Stimulated activated CD4-positive, alpha-beta T cell treated with anti-CD3 and anti-CD28 coated beads, TNF-alpha, amount 100 ng/mL, for 1 hour (primary cell): ENCODE measurements around the gene ACY1.

Experiments used
- DNase-seq, 3 donors: peaks; one replicate each; pipeline ENCODE4 v3.0.0-alpha.2; 2020; ENCODE audit warnings: low read depth in 3 of 3, low spot score in 1 of 3

The ACY1 gene

GRCh38 chr3:52004163-52004787 is 20.9 kb downstream of the ACY1 start:
- DNase-seq = no peak

GRCh38 chr3:52004906-52005395 is 21.6 kb downstream of the ACY1 start:
- DNase-seq = no peak

DNA sequence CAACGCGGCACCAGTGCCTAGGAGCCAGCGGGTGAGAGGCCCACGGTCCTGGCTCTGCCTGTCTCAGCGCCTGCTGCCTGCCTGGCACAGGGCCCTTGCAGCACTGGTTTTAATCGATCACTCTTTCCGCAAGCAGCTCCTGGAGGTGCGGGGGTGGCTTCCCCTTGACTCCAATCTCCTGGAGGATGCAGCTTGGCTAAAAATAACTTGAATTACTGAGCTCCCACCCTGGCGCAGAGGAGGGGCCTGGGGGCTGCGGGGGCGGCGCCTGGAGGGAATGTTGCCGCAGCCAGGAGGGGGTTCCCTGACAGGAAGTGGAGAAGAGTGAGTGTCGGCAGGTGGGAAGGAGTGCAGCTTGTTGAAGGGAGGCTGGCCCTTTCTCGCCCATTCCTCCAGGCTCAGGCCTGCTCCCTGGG is 22.2 kb downstream of the ACY1 start:
- DNase-seq = no peak

GRCh38 chr3:52006017-52006819 is 22.9 kb downstream of the ACY1 start:
- DNase-seq = no peak

- DNase-seq = no peak
Observed at GRCh38 chr3:52006820-52007133, 23.4 kb downstream of the ACY1 start.

DNA sequence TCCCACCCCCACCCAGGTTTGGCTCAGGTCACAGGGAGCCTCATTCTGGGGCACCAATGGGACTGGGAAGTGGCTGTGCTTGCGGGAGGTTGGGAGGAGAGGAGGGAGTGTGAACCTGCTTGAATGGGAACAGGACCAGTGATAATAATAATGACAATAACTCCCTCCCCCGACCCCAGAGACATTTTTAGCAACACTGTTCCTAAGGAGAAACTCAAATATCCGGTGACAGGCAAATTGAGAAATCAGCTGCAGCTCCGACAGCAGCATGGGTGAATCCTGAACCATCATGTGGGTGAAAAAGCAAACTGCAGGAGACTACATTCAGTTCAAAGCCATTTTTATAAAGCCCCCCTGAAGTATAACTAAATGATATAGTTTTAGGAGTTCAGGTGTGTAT is 24.0 kb downstream of the ACY1 start:
- no peak for DNase-seq

- no peak for DNase-seq
Observed at GRCh38 chr3:52010431-52010830, 27.1 kb downstream of the ACY1 start.

DNA sequence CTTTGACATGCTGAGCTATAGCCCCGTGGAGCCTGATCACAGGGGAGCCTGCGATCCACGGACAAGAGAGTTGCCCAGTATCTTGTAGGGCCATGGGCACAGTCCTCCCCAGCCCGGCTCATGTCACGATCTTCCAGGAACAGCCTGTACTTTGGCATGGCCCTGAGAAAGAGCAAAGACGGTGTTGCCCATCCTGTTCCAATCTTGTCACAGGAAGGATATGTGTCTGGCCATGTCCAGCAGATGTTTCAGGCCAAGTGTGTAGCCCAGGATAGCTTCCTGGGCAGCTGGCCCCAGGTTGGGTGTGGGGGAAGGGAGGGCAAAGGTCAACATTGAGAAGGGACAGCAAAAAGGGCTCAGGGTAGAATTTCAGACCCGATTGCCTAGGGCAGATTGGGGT is 29.4 kb downstream of the ACY1 start:
- no peak for DNase-seq

DNA sequence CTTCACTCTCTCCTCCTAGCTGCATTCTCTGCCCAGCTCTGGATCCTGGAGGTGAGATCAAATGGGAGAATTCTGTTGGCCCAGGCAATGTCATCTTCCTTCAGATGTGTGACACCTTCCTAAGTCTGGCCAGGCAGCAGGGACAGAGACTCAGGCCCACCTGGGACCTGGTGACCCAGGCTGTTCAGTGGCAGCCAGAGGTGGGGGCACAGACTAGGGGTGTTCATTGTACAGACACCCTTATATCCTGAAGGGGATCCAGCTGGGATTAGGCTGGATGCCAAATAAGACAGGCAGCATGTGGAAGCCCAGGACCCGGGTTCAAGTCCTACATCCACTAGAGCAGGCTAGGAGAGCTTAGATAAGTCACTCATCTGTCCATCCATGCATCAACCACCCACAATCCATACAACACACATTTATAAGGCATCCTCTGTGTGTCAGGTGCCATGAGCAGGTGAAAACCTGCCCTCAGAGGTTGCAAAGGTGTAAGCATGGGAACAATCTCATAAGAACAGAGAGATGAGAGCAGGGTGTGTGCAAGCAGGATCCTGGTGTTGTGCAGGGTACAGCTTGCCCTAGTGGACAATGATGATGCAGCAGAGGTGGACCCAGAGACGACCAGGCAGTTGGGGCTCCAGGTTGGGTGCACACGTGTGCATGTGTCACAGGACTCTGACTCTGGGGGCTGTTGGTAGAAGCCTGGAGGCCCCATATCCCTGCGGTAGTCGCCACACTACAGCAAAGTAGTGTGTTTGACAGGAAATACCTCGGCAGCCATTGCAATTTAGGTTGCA is 30.7 kb downstream of the ACY1 start:
- DNase-seq = no peak

DNA sequence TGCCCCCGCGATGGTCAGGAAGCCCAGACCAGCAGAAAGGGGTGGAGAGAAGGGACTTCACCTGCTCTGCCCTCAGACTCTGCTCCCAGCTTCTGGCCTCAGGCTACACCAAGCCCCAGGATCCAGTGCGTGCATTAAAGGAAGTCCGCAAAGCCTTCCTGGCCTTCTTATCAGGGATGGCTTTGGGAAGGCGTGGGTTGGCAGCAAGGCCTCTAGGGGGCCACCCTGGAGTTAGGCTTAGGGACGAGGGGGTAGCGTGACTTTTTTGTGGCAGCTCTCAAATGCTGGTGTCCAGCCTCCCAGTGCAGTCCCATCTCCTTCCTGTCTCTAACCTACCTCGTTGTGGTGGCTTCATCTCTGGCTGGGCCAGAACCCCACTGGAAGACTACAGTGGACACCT is 31.3 kb downstream of the ACY1 start:
- DNase-seq = no peak

- no peak for DNase-seq
Observed at GRCh38 chr3:52015438-52016228, 32.3 kb downstream of the ACY1 start.

GRCh38 chr3:52017586-52017985 is 34.3 kb downstream of the ACY1 start:
- no peak for DNase-seq

- DNase-seq = no peak
Observed at GRCh38 chr3:52018319-52019000, 35.1 kb downstream of the ACY1 start.

GRCh38 chr3:52019352-52020080 is 36.2 kb downstream of the ACY1 start:
- no peak for DNase-seq

- DNase-seq = no peak
Observed at GRCh38 chr3:52020796-52021195, 37.5 kb downstream of the ACY1 start.

DNA sequence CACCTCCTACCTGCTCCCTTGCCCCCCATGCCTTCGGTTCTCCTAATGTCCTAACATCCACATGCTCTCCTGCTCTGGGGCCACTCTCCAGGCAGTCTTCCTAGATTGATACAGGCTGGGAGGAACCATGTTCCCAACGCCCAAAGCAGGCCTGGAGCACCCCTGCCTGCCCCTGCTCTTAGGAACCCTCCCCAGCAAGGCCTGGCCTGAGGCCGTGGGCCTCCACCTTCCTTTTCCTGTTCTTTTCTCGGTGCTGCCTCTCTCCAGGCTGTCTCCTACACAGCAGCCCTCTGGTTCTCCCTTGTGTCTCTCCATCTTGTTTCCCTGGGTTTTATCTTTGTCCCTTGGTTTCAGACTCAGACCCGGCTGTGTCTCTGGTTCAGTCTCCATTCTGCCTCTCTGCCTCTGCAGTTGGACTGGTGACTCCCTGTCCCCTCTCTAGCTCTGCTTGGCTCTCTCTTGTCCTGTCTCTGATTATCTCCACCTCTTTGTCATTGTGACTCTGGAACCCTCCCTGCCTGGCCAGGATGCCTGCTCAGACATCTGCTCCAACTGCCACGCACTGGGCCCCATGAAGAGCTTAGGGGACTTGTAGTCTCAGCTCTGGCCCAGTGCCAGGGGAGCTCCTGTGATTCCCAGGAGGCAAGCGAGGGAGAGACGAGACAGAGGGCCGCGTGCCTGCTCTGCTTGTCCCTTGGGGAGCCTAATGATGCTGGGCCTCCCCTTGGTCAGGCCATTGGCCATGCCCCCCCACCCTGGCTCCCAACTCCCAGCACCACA is 38.3 kb downstream of the ACY1 start:
- DNase-seq = no peak

GRCh38 chr3:52022323-52023100 is 39.2 kb downstream of the ACY1 start:
- DNase-seq = no peak

- no peak for DNase-seq
Observed at GRCh38 chr3:52023101-52023770, 39.9 kb downstream of the ACY1 start.
